Upper lobe of left lung (tissue), 6 donors: ENCODE data around the gene DIAPH1. TPM values are rescaled to one million over a fixed set of nuclear protein-coding genes. Genes with fewer than 3 reads are reported as not detected.

Experiments used
- ATAC-seq, 2 donors: fragments of 200-7000 bp; cut with Tn5 transposase; one replicate each; pipeline ENCODE4 v1.9.1; 2022; ENCODE audit warnings: mild to moderate bottlenecking in 2 of 2, moderate library complexity in 2 of 2; ENCODE audit not compliant: low FRiP score in 2 of 2
- DNase-seq, 2 donors: peaks; one replicate each; pipeline ENCODE4 v3.0.0-alpha.2; 2019 to 2020
- H3K27ac ChIP-seq, 4 donors: fragments of 200-600 bp; sonication (generic); one replicate each; pipeline ENCODE4 v1.5.1; 2016 to 2019
- H3K27me3 ChIP-seq, 4 donors: fragments of 200-600 bp; sonication (generic); one replicate each; pipeline ENCODE4 v1.5.1; 2017 to 2019
- H3K36me3 ChIP-seq, 4 donors: fragments of 200-600 bp; sonication (generic); one replicate each; pipeline ENCODE4 v1.5.1; 2016 to 2019
- H3K4me1 ChIP-seq, 4 donors: fragments of 200-600 bp; sonication (generic); one replicate each; pipeline ENCODE4 v1.5.1; 2018 to 2019
- H3K4me3 ChIP-seq, 4 donors: fragments of 200-600 bp; sonication (generic); one replicate each; pipeline ENCODE4 v1.5.1; 2017 to 2019; ENCODE audit warnings: mild to moderate bottlenecking in 2 of 4, moderate library complexity in 1 of 4
- H3K9me3 ChIP-seq, 4 donors: fragments of 200-600 bp; sonication (generic); one replicate each; pipeline ENCODE4 v1.5.1; 2018 to 2019
- CTCF ChIP-seq, 6 experiments: fragments of 450-650 bp in 4 of 6; fragments of 200-600 bp in 2 of 6; sonication (generic) in 2 of 6; IDR thresholded peaks; one replicate each; pipeline ENCODE4 v1.5.1; 2016 to 2019; ENCODE audit warnings: antibody characterized with exemption in 6 of 6
- EP300 ChIP-seq, 4 donors: sonication (generic); formaldehyde crosslinking; IDR thresholded peaks; one replicate each; pipeline ENCODE4 v1.5.1; 2017; ENCODE audit warnings: antibody characterized with exemption in 4 of 4, control low read depth in 2 of 4
- POLR2A ChIP-seq, 4 donors: fragments of 450-650 bp; IDR thresholded peaks; one replicate each; pipeline ENCODE4 v1.5.1; 2016 to 2017; ENCODE audit warnings: antibody characterized with exemption in 4 of 4, mild to moderate bottlenecking in 2 of 4
- POLR2AphosphoS5 ChIP-seq, 2 donors: sonication (generic); formaldehyde crosslinking; IDR thresholded peaks; one replicate each; pipeline ENCODE4 v1.5.1; 2017; ENCODE audit warnings: antibody characterized with exemption in 2 of 2
- WGBS, 2 donors: methylation state at CpG; one replicate each; pipeline ENCODE4 v1.1.5; 2017 to 2018; 5-methylcytosine and 5-hydroxymethylcytosine counted together
- total RNA-seq, 6 donors: library from RNA; depleted of rRNA in 4 of 6; stranded (reverse); fragments of >200 nt in 4 of 6; gene quantifications; one replicate each; pipeline versions ENCODE4 v1.1.0 to v1.2.1, GENCODE V29; 2016 to 2021
- donor health status: DM: no; HTN: no; CAD: no; lungs with moderate emphysema.
- donor health status: DM: no; HTN: yes; CAD: no; lungs with severe emphysema.

DIAPH1 gene
- total RNA-seq, 6 donors from 2014 or later, result 96.4 to 175 (median 133) TPM

DNA sequence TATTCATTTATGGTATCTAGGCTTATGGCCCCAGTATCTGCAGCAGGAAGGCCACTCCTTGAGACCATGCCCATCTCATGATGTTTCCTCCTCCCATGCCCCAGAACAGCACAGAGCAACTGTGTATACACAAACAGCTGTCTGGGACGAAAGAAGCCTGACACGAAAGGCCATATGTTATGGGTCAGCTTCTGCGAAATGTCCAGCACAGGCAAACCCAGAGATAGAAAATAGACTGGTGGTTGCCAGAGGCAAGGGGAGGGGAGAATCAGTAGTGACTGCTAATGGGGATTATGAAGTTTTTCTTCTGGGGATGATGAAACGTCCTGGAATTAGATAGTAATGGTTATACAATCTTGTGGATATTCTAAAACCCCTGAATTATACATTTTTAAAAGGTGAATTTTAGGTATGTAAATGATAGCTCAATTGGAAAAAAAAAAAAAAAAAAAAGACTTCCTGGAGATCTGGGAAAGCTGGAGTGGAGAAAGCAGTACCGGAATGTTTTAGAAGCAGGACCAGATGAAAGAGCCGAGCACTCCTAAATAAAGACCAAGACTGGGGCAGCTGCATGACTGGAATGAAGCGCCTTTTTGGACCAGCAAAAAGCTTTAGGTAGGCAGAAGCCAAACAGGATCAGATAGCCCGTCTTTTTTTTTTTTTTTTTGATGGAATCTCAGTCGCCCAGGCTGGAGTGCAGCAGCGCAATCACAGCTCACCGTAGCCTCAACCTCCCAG is 100.8 kb downstream of the DIAPH1 start:
- Histone ChIP-seq H3K36me3 (peaks cover 2 to 65% (median 28%) of the 10 kb centered on the region in 4 donors), H3K27me3 (no peaks in the 10 kb centered on the region)

DNA sequence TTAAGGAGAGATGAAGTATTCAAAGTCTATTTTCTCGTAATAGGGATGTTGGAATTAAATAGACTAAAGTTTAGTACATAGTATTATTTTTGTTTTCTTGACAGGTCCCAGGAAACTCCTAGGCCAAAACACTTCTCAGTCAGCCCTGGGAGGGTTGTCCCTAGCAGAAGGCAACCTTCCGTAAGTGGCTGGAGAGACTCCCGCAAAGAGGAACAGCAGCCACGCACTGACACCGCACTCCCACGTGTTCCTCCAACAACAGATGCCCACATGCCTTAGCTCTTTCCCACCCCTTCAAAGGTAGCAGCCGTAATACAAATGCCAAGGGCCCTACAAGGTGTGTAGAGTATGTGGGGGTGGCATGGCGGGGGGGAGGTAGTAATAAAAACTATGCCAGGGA is 101.5 kb downstream of the DIAPH1 start:
- WGBS, 2 donors, result 77 to 83% methylated on average over 8 of the region's 8 CpGs
- H3K27me3 ChIP-seq, result no peaks in the 10 kb centered on the region
- peak overlapping the region in 3 of 4 donors; percentile 49 to 92 (median 57) for H3K27ac ChIP-seq
- DNase-seq (no peak), ATAC-seq (no peak)
- no peak overlapping the region for H3K4me3 ChIP-seq
- H3K36me3 ChIP-seq, result peaks cover 2 to 58% (median 25%) of the 10 kb centered on the region in 4 donors
- peaks cover 68 to 89% (median 78%) of the 10 kb centered on the region in 4 donors for H3K4me1 ChIP-seq
- TF ChIP-seq POLR2A (IDR thresholded peaks at IDR 0.05) (no peak), POLR2AphosphoS5 (IDR thresholded peaks at IDR 0.05) (no peak), CTCF (IDR thresholded peaks at IDR 0.05) (no peak), EP300 (IDR thresholded peaks at IDR 0.05) (no peak)
- no peaks in the 10 kb centered on the region for H3K9me3 ChIP-seq

More for the DNA sequence above, 100.8 kb downstream of the DIAPH1 start:
- Histone ChIP-seq H3K4me3 (no peak overlapping the region), H3K27ac (peak overlapping the region; percentile 12 to 92 (median 49)), H3K9me3 (no peaks in the 10 kb centered on the region), H3K4me1 (peaks cover 62 to 94% (median 80%) of the 10 kb centered on the region in 4 donors)
- 83 to 88% methylated on average over 11 of the region's 11 CpGs for WGBS, 2 donors
- DNase-seq, result no peak
- TF ChIP-seq EP300 (IDR thresholded peaks at IDR 0.05) (no peak), POLR2AphosphoS5 (IDR thresholded peaks at IDR 0.05) (peak; percentile 53 to 54)
- ATAC-seq, result no peak

DNA sequence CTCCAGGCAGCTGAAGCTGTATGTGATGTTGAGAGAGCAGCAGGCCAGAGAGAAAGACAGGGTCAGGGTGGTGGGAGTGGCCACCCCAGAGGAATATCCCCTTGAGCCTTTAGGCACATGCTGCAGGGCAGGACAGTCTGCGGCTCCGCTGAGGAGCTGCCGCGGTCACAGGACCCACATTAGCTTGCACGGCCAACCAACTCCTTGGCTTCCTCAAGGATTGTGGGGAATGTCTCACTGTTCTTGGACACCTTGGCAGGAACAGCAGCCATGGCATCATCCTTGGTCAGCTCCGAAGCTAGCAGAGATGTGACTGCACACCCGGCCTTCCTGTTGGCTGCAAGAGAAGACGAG is 102.2 kb downstream of the DIAPH1 start:
- Histone ChIP-seq H3K27me3 (no peaks in the 10 kb centered on the region), H3K27ac (peak overlapping the region in 3 of 4 donors; percentile 57 to 92 (median 91)), H3K4me1 (peaks cover 64 to 83% (median 74%) of the 10 kb centered on the region in 4 donors), H3K4me3 (no peak overlapping the region), H3K36me3 (peaks cover 2 to 58% (median 23%) of the 10 kb centered on the region in 4 donors), H3K9me3 (no peaks in the 10 kb centered on the region)
- DNase-seq (peak in 1 of 2 donors; percentile 60), ATAC-seq (no peak)
- no peak for TF ChIP-seq EP300 (IDR thresholded peaks at IDR 0.05)
- no peak for TF ChIP-seq POLR2AphosphoS5 (IDR thresholded peaks at IDR 0.05)
- no peak for TF ChIP-seq CTCF (IDR thresholded peaks at IDR 0.05)
- no peak for TF ChIP-seq POLR2A (IDR thresholded peaks at IDR 0.05)
- 84 to 90% methylated on average over 3 to 8 of the region's 8 CpGs for WGBS, 2 donors

- H3K9me3 ChIP-seq, result no peaks in the 10 kb centered on the region
- no peak for DNase-seq
- peaks cover 59 to 77% (median 68%) of the 10 kb centered on the region in 4 donors for H3K4me1 ChIP-seq
- WGBS, 2 donors, result 84 to 93% methylated on average over 4 of the region's 4 CpGs
- no peaks in the 10 kb centered on the region for H3K27me3 ChIP-seq
- no peak for ATAC-seq
- no peak overlapping the region for H3K4me3 ChIP-seq
- H3K27ac ChIP-seq, result peak overlapping the region in 3 of 4 donors; percentile 57 to 92 (median 91)
- TF ChIP-seq CTCF (IDR thresholded peaks at IDR 0.05) (no peak), POLR2A (IDR thresholded peaks at IDR 0.05) (no peak), POLR2AphosphoS5 (IDR thresholded peaks at IDR 0.05) (no peak), EP300 (IDR thresholded peaks at IDR 0.05) (no peak)
- peaks cover 2 to 63% (median 23%) of the 10 kb centered on the region in 4 donors for H3K36me3 ChIP-seq
These were observed 102.7 kb downstream of the DIAPH1 start for GRCh38 chr5:141515946-141516671.

GRCh38 chr5:141515141-141515540 is 103.7 kb downstream of the DIAPH1 start:
- Histone ChIP-seq H3K4me3 (no peak overlapping the region), H3K4me1 (peaks cover 49 to 68% (median 59%) of the 10 kb centered on the region in 4 donors), H3K9me3 (no peaks in the 10 kb centered on the region), H3K27me3 (no peaks in the 10 kb centered on the region), H3K36me3 (peaks cover 2 to 69% (median 23%) of the 10 kb centered on the region in 4 donors), H3K27ac (peak overlapping the region; percentile 39 to 92 (median 85))
- DNase-seq, result no peak
- no peak for ATAC-seq
- 74 to 84% methylated on average over 3 of the region's 3 CpGs for WGBS, 2 donors
- TF ChIP-seq EP300 (IDR thresholded peaks at IDR 0.05) (no peak), POLR2AphosphoS5 (IDR thresholded peaks at IDR 0.05) (no peak)
